ENCODE data around the gene HK1.

- no peak for TF ChIP-seq CTCF (IDR thresholded peaks at IDR 0.05)
- TF ChIP-seq POLR2AphosphoS5 (IDR thresholded peaks at IDR 0.05), result no peak
- no peak for TF ChIP-seq EP300 (IDR thresholded peaks at IDR 0.05)
- TF ChIP-seq POLR2A (IDR thresholded peaks at IDR 0.05), result no peak
These were observed 156.6 kb downstream of the HK1 start for GRCh38 chr10:69434926-69435325.

Data from suprapubic skin (tissue), 4 donors.